ENCODE data around the gene FAM193B. TPM values are rescaled to one million over a fixed set of nuclear protein-coding genes. Genes with fewer than 3 reads are reported as not detected.

FAM193B gene
- total and polyA plus RNA-seq, 9 of the 15 experiments (the other 6 are each of a cell fraction or from before 2014, with no cell fraction given) = 4.4 to 76.4 (median 37.3) TPM

DNA sequence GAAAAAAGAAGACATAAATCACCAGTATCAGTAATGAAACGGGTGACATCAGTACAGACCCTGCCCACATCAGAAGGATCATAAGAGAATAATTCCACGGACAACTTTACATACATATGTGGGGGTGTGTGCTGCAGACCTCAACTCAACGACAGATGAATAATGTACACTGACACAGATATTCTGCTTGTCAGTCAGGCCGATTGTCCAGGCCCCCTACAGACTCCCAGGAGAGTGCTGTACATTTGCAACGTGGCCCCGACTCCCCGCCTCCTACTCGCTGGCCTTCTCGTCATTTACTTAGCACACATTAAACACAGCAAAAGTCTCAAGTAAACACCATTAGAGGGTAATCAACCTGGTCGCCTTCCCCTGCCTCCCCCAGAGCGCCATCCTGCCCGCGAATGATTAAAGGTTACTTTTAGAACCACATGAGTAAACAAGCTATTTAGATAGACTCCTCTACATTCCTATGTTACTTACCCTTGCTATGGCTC, 34.1 kb upstream of the FAM193B start (continued):
- TF ChIP-seq, protein P1, sequence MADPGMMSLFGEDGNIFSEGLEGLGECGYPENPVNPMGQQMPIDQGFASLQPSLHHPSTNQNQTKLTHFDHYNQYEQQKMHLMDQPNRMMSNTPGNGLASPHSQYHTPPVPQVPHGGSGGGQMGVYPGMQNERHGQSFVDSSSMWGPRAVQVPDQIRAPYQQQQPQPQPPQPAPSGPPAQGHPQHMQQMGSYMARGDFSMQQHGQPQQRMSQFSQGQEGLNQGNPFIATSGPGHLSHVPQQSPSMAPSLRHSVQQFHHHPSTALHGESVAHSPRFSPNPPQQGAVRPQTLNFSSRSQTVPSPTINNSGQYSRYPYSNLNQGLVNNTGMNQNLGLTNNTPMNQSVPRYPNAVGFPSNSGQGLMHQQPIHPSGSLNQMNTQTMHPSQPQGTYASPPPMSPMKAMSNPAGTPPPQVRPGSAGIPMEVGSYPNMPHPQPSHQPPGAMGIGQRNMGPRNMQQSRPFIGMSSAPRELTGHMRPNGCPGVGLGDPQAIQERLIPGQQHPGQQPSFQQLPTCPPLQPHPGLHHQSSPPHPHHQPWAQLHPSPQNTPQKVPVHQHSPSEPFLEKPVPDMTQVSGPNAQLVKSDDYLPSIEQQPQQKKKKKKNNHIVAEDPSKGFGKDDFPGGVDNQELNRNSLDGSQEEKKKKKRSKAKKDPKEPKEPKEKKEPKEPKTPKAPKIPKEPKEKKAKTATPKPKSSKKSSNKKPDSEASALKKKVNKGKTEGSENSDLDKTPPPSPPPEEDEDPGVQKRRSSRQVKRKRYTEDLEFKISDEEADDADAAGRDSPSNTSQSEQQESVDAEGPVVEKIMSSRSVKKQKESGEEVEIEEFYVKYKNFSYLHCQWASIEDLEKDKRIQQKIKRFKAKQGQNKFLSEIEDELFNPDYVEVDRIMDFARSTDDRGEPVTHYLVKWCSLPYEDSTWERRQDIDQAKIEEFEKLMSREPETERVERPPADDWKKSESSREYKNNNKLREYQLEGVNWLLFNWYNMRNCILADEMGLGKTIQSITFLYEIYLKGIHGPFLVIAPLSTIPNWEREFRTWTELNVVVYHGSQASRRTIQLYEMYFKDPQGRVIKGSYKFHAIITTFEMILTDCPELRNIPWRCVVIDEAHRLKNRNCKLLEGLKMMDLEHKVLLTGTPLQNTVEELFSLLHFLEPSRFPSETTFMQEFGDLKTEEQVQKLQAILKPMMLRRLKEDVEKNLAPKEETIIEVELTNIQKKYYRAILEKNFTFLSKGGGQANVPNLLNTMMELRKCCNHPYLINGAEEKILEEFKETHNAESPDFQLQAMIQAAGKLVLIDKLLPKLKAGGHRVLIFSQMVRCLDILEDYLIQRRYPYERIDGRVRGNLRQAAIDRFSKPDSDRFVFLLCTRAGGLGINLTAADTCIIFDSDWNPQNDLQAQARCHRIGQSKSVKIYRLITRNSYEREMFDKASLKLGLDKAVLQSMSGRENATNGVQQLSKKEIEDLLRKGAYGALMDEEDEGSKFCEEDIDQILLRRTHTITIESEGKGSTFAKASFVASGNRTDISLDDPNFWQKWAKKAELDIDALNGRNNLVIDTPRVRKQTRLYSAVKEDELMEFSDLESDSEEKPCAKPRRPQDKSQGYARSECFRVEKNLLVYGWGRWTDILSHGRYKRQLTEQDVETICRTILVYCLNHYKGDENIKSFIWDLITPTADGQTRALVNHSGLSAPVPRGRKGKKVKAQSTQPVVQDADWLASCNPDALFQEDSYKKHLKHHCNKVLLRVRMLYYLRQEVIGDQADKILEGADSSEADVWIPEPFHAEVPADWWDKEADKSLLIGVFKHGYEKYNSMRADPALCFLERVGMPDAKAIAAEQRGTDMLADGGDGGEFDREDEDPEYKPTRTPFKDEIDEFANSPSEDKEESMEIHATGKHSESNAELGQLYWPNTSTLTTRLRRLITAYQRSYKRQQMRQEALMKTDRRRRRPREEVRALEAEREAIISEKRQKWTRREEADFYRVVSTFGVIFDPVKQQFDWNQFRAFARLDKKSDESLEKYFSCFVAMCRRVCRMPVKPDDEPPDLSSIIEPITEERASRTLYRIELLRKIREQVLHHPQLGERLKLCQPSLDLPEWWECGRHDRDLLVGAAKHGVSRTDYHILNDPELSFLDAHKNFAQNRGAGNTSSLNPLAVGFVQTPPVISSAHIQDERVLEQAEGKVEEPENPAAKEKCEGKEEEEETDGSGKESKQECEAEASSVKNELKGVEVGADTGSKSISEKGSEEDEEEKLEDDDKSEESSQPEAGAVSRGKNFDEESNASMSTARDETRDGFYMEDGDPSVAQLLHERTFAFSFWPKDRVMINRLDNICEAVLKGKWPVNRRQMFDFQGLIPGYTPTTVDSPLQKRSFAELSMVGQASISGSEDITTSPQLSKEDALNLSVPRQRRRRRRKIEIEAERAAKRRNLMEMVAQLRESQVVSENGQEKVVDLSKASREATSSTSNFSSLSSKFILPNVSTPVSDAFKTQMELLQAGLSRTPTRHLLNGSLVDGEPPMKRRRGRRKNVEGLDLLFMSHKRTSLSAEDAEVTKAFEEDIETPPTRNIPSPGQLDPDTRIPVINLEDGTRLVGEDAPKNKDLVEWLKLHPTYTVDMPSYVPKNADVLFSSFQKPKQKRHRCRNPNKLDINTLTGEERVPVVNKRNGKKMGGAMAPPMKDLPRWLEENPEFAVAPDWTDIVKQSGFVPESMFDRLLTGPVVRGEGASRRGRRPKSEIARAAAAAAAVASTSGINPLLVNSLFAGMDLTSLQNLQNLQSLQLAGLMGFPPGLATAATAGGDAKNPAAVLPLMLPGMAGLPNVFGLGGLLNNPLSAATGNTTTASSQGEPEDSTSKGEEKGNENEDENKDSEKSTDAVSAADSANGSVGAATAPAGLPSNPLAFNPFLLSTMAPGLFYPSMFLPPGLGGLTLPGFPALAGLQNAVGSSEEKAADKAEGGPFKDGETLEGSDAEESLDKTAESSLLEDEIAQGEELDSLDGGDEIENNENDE (IDR thresholded peaks at IDR 0.05; ENCODE audit: low read depth, low read length) = no peak
- TF ChIP-seq, protein P2, sequence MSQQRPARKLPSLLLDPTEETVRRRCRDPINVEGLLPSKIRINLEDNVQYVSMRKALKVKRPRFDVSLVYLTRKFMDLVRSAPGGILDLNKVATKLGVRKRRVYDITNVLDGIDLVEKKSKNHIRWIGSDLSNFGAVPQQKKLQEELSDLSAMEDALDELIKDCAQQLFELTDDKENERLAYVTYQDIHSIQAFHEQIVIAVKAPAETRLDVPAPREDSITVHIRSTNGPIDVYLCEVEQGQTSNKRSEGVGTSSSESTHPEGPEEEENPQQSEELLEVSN (IDR thresholded peaks at IDR 0.05; ENCODE audit: borderline replicate concordance in 1 of 2, extremely low read depth in 1 of 2, insufficient read depth in 1 of 2, insufficient read length in 1 of 2, low read depth in 1 of 2, low read length in 1 of 2, poor library complexity in 1 of 2, severe bottlenecking in 1 of 2) = peak in 1 of 2 experiments; percentile 36
- TF ChIP-seq SIRT6 (IDR thresholded peaks at IDR 0.05; ENCODE audit: low read depth, low read length) (no peak), FOXJ2 (tag; IDR thresholded peaks at IDR 0.05) (no peak), ZBED1 (IDR thresholded peaks at IDR 0.05) (no peak), THRAP3 (IDR thresholded peaks at IDR 0.05; ENCODE audit: borderline replicate concordance) (no peak)
- TF ChIP-seq, protein P3, sequence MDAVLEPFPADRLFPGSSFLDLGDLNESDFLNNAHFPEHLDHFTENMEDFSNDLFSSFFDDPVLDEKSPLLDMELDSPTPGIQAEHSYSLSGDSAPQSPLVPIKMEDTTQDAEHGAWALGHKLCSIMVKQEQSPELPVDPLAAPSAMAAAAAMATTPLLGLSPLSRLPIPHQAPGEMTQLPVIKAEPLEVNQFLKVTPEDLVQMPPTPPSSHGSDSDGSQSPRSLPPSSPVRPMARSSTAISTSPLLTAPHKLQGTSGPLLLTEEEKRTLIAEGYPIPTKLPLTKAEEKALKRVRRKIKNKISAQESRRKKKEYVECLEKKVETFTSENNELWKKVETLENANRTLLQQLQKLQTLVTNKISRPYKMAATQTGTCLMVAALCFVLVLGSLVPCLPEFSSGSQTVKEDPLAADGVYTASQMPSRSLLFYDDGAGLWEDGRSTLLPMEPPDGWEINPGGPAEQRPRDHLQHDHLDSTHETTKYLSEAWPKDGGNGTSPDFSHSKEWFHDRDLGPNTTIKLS (IDR thresholded peaks at IDR 0.05; ENCODE audit: borderline replicate concordance, low read depth) = peak; percentile 87
- TF ChIP-seq, protein P4, sequence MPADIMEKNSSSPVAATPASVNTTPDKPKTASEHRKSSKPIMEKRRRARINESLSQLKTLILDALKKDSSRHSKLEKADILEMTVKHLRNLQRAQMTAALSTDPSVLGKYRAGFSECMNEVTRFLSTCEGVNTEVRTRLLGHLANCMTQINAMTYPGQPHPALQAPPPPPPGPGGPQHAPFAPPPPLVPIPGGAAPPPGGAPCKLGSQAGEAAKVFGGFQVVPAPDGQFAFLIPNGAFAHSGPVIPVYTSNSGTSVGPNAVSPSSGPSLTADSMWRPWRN (IDR thresholded peaks at IDR 0.05; ENCODE audit: low read depth) = peak; percentile 60; the same call in 1 of the 2 replicates
- TF ChIP-seq, protein P5, sequence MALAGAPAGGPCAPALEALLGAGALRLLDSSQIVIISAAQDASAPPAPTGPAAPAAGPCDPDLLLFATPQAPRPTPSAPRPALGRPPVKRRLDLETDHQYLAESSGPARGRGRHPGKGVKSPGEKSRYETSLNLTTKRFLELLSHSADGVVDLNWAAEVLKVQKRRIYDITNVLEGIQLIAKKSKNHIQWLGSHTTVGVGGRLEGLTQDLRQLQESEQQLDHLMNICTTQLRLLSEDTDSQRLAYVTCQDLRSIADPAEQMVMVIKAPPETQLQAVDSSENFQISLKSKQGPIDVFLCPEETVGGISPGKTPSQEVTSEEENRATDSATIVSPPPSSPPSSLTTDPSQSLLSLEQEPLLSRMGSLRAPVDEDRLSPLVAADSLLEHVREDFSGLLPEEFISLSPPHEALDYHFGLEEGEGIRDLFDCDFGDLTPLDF (CRISPR knock-in tag; IDR thresholded peaks at IDR 0.05) = no peak

All from K562 (cell line).